ENCODE results near the gene ATP9A. TPM values are rescaled to one million over a fixed set of nuclear protein-coding genes. Genes with fewer than 3 reads are reported as not detected.

ATP9A gene
- total and polyA plus RNA-seq, 2 of the 8 experiments (the other 6 are each of a cell fraction or from before 2014, with no cell fraction given), result 5.0 to 6.4 TPM

DNA sequence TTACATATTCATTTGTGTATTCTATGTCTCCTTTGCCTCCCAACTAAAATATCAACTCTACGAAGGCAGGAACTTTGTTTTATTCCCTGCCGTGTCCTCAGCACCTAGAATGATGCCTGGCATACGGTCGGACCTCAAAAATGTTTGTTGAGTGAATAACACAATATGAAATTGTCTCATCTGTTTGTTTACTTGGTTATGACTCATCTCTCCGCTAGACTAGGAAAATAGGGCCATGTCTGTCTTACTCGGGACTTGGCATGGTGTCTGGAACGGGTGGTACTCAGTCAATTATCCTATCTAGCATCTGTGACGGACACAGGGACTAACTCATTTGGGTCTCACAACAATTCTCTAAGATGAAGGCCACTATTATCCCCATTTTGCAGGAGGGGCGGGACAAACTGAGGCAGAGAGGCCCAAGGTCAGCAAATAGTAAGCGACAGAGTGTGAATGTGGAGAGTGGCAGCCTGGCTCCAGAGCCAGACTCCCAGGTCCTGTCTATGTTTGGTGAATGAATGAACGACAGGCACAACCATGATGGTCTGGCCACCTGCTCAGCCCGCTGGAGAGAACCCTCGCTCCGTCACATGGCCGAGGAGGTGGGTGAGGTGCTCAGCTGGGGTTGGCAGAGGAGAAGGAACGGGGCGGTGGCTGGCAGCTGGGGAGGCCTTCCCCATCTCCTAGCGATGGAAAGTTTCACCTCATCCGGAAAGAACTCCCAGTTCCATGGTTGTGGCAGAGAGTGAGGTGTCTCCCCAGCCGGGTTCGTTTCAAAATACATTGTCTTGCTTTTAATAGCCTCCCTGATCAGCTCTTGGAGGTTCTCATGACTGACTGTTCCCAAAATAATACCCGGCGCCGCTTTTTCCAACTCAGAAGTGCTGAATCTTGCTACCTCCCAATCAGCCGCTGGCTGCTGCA, 198.1 kb downstream of the ATP9A start:
- Histone ChIP-seq H3K4me3 (ENCODE audit: extremely low read depth in 1 of 4, insufficient read depth in 2 of 4, low read depth in 3 of 4, low read length in 4 of 4) (no peak overlapping the region), H2AK5ac (ENCODE audit: low read depth, low read length) (no peak overlapping the region), H4K91ac (replicated peaks; ENCODE audit: insufficient read length, low read length) (no peak overlapping the region), H4K20me1 (replicated peaks in 1 of 2; ENCODE audit: control insufficient read depth in 1 of 2, insufficient read depth in 2 of 2, low read length in 2 of 2) (no peaks in the 10 kb centered on the region), H2AFZ (ENCODE audit: low read length) (no peak overlapping the region), H3K23ac (ENCODE audit: insufficient read length) (no peak overlapping the region), H3K36me3 (ENCODE audit: control insufficient read depth in 2 of 4, insufficient read depth in 4 of 4, low read length in 3 of 4) (no peaks in the 10 kb centered on the region), H2BK15ac (ENCODE audit: low read length) (no peak overlapping the region), H3K23me2 (ENCODE audit: low read depth, low read length) (peaks cover 3% of the 10 kb centered on the region; the same call in 1 of the 2 replicates), H3K4me2 (ENCODE audit: insufficient read depth in 1 of 2, low read depth in 2 of 2, low read length in 2 of 2) (no peak overlapping the region), H3K79me1 (ENCODE audit: low read depth, low read length) (no peaks in the 10 kb centered on the region), H4K5ac (ENCODE audit: insufficient read length, low read depth, low read length) (no peak overlapping the region), H3K4ac (replicated peaks; ENCODE audit: insufficient read length, low read depth, low read length) (no peak overlapping the region), H3K14ac (ENCODE audit: insufficient read length) (no peak overlapping the region), H3K4me1 (replicated peaks in 1 of 4; ENCODE audit: control insufficient read depth in 3 of 4, insufficient read depth in 4 of 4, low read length in 3 of 4) (no peaks in the 10 kb centered on the region), H2BK12ac (ENCODE audit: low read depth, low read length) (no peak overlapping the region), H2BK120ac (replicated peaks; ENCODE audit: low read depth, low read length) (no peak overlapping the region), H3K18ac (ENCODE audit: extremely low read depth, low read length) (no peak overlapping the region), H2BK5ac (ENCODE audit: low read depth, low read length) (no peak overlapping the region), H3K9me3 (ENCODE audit: insufficient read depth in 2 of 2, low read depth in 1 of 2, low read length in 1 of 2) (no peaks in the 10 kb centered on the region), H2BK20ac (ENCODE audit: low read length) (no peak overlapping the region), H3K27ac (ENCODE audit: low read depth, low read length) (no peak overlapping the region), H4K8ac (ENCODE audit: extremely low read depth, insufficient read depth, low read length) (no peak overlapping the region; the same call in 1 of the 2 replicates), H3K27me3 (replicated peaks in 1 of 4; ENCODE audit: control insufficient read depth in 3 of 4, extremely low read depth in 1 of 4, insufficient read depth in 3 of 4, low read length in 3 of 4) (peaks cover 0 to 3% (median 0%) of the 10 kb centered on the region in 4 experiments; a peak in 1 of 7 replicates), H3K9ac (replicated peaks in 1 of 4; ENCODE audit: extremely low read depth in 1 of 4, low read depth in 3 of 4, low read length in 3 of 4) (no peak overlapping the region), H3K56ac (replicated peaks; ENCODE audit: insufficient read length, low read depth, low read length) (no peak overlapping the region), H3K79me2 (ENCODE audit: control insufficient read depth in 1 of 2, insufficient read depth in 2 of 2, low read length in 2 of 2) (no peaks in the 10 kb centered on the region)
- FAIRE-seq (no peak), DNase-seq (ENCODE audit: low read depth in 1 of 2, low spot score in 2 of 2) (no peak)
- CTCF ChIA-PET (ENCODE audit: partially characterized antibody), result interaction anchor here (0.7 kb wide), 1 partner anchor 99 kb away, joined by 3 read pairs; no protein-coding TSS in a partner anchor
- POLR2A ChIA-PET (ENCODE audit: partially characterized antibody), result no interaction called here
- TF ChIP-seq TEAD4 (IDR thresholded peaks at IDR 0.05; ENCODE audit: low read depth, low read length) (no peak), RAD21 (IDR thresholded peaks at IDR 0.05 in 1 of 2, conservative IDR thresholded peaks at IDR 0.05 in 1 of 2; ENCODE audit: low read depth in 2 of 2, low read length in 2 of 2) (no peak), SUZ12 (IDR thresholded peaks at IDR 0.05; ENCODE audit: low read length) (no peak), MAX (IDR thresholded peaks at IDR 0.05) (no peak), YY1 (IDR thresholded peaks at IDR 0.05; ENCODE audit: low read depth, low read length) (no peak), GTF2F1 (IDR thresholded peaks at IDR 0.05; ENCODE audit: borderline replicate concordance, low read depth, low read length) (no peak), NRF1 (IDR thresholded peaks at IDR 0.05; ENCODE audit: low read depth, low read length) (no peak), HDAC2 (IDR thresholded peaks at IDR 0.05; ENCODE audit: borderline replicate concordance in 1 of 2, low read depth in 2 of 2, low read length in 2 of 2) (no peak), BCL11A (IDR thresholded peaks at IDR 0.05; ENCODE audit: low read depth in 2 of 2, low read length in 2 of 2) (no peak)
- 86% methylated on average over 25 of the region's 25 CpGs; no CpG with 5 or more reads in 1 of the 2 experiments for WGBS, 2 experiments (ENCODE audit: extremely low coverage in 1 of 2, insufficient coverage in 1 of 2, insufficient read length in 1 of 2, insufficient replicate concordance in 2 of 2, low coverage in 1 of 2, low lambda C conversion rate in 2 of 2, missing lambda C conversion rate in 1 of 2)

Data from H1 (cell line).